ENCODE data around the gene HRH3.

HRH3 gene

DNA sequence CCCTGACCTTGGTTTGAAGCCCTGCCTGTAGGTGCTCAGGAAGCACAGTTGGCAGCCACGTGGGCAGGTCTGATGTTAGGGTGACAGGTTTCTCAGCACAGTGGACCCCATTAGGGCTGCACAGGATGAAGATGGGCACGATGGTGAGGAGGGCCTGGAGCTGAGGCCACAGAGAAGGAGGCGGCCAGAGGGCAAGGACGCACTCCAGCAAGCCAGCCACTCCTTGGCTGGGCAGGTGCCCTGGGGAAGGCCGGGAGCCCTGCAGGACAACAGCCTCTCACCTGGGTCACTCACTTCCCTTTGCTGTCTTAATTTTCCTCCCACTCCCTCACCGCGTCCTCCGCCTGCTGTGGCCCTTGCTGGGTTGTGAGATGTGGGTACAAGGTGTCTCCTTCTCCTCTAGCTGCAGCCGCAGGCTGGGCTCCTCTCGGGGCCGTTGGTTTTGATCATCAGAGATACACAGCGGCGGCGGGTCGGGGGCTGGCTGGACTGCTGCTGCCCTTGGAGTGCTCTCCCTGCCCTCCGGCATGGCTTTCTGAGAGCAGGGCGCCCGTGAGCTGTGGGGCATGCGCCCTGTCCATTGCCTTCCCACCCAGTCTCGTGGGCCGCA, 23.9 kb upstream of the HRH3 start:
- no peak for DNase-seq

GRCh38 chr20:62243106-62243505, 23.0 kb upstream of the HRH3 start:
- no peak for DNase-seq

- DNase-seq = no peak
Observed at GRCh38 chr20:62242176-62242575, 22.1 kb upstream of the HRH3 start.

GRCh38 chr20:62241506-62241905, 21.4 kb upstream of the HRH3 start:
- no peak for DNase-seq

DNA sequence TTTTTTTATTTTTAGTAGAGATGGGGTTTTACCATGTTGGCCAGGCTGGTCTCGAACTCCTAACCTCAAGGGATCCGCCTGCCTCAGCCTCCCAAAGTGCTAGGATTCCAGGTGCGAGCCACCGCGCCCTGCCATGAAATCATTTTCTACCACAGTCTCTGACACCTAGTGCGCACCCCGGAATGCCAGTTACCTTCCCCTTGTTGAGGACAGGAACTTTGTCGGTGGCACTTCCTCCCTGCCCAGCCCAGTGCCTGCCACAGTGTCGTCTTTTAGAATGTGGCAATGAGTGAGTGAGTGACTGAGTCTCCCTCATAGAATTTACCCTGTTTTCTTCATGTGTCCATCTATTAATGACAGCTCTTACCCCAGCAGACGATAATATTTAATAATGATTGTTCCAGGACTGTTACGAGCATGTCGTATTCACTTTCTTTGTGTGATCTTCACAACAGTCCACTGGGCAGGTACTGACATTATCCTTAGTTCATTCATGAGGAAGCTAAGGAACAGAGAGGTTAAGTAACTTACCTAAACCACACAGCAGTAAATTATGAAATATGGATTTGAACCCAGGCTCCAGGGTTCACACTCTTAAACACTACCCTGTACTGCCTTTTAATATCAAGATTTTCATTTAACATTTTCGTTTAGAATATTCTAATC, 20.1 kb upstream of the HRH3 start:
- DNase-seq = no peak

GRCh38 chr20:62239278-62239879, 19.3 kb upstream of the HRH3 start:
- DNase-seq = no peak

- DNase-seq = no peak
Observed at GRCh38 chr20:62238569-62239277, 18.6 kb upstream of the HRH3 start.

GRCh38 chr20:62237801-62238568, 17.9 kb upstream of the HRH3 start, which contains the start of gene OSBPL2:
TSS of gene OSBPL2 (plus strand) at chr20:62238521. CDS start at chr20:62256185, 17,664 bp downstream.
- DNase-seq = peak; percentile 99

- DNase-seq = no peak
Observed at GRCh38 chr20:62237514-62237800, 17.4 kb upstream of the HRH3 start.

DNA sequence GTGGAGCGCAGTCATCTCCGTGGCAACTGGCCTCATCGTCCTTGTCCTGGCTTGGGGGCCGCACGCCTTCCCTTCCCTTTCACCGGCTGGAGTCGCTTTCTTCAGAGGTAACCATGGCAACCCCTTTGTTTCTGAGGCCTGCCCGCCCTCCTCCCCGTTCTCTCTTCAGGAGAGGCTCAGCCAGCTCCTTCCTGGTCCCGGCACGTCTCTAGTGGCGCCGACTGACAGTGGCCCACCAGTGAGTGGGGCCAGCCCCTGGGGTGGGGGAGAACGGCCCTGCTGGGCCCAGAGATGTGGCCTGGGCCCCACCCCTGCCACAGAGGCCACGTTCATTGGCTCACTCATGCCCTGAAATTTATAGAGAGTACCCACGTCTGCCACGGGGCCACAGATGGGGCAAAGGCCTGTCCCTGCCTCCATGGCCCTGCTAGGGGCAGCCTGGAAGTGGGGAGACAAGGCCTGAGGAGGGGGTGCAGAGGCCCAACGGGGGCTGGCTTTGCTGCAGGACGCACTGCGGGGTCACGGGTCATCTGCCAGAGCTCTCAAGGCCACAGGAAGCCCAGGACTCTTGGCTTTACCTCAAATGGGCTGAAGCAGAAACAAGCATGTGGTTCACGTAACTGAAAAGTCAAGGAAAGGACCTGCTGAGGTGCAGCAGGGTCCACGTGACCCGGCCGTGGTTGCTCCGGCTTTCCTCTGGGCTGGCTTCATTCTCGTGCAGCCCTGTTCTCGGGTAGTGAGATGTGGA, 16.9 kb upstream of the HRH3 start:
- no peak for DNase-seq

- DNase-seq = no peak
Observed at GRCh38 chr20:62236200-62236599, 16.1 kb upstream of the HRH3 start.

- no peak for DNase-seq
Observed at GRCh38 chr20:62235777-62236157, 15.7 kb upstream of the HRH3 start.

DNA sequence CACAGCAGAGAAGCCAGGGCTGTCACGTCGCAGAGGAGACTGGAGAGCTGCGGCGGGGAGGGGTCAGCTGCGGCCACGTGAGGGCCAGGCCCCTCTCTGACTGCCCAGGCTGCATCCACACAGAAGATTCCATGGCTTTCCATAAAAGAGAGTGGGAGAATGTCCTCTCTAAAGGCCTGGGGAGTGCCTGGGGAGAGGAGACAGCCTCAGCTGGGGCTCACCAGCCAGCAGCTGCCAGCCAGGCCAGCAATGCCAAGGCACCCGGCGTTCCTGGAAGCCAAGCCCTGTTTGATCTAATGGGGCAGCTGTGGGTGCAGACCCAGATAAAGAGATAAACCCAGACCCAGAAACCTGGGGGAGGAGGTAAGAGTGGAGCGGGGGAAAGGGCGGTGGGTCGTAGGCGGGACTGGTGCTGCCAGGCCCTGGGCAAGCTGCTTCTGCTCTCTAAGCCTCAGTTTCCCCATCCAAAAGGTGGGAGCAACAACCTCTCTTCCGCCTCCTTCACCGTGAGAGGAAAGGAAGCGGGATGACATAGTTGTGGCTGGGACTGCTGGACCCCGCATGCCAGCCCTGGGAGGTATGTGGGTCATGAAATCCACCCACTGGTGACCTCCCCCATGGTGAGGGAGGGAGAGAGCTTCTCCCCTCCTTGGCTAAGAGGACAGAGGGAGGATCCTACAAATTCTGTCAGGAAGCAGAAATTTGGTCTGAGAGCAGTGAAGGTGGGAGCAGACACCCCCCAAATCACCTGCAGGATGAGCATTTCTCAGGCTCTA, 15.1 kb upstream of the HRH3 start:
- no peak for DNase-seq

DNA sequence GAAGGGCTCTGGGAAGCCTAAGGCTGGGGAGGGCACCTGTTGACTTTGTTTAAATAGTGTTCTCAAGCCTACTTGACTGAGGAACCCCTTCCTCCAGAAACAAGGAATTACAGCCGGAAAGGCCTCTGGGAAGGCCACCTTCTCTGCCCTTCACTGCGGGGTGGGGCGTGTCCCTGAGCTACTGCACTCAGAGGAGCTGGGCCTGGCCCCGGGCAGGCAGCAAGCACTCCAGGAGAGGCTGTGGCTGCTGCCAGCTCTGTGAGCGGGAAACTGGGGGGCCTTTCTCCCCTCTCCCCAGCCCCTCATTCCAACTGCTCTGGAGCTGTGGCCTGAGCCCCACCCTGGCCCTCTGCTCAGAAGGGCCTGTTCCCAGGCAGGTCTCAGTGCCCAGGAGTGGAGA, 14.3 kb upstream of the HRH3 start:
- no peak for DNase-seq

DNA sequence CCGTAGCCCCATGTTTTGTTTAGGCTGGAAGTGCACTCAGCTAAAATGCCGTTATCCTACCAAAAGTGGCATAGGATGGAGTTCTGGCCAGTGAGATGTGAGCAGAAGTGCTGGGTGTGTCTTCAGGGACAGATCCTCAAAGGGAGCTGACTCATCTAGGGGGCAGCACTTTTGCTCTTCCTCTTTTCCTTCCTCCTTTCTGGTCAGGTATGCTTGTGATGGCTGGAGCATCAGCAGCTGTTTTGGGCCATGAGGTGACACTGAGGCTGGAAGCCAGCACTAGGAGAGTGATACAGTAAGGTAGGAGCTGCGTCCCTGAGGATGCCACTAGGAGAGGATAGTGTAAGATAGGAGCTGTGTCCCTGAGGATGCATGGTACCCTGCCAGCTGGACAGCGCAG, 13.6 kb upstream of the HRH3 start:
- no peak for DNase-seq

- DNase-seq = no peak
Observed at GRCh38 chr20:62232770-62233645, 12.9 kb upstream of the HRH3 start.

- no peak for DNase-seq
Observed at GRCh38 chr20:62232194-62232593, 12.1 kb upstream of the HRH3 start.

- DNase-seq = no peak
Observed at GRCh38 chr20:62231292-62231691, 11.2 kb upstream of the HRH3 start.

DNA sequence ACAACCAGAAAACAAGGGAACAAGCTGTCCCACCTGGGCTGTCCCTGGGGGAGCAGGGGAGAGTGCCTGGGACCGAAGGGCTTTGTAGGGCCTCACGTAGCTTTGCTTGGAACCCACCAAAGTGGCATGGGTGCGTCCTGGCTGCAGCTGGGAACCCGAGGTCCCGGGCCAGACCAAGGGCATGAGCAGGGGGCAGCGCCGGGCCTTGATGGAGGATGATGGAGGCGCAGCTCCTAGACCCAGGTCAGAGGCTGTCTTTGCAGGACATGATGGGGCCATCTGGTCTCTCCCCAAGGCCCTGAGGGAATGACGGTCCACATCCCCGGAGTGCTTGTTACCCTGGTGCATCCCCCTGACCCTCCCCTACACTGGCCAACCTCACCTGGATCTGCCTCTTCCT, 10.6 kb upstream of the HRH3 start:
- DNase-seq = no peak

DNA sequence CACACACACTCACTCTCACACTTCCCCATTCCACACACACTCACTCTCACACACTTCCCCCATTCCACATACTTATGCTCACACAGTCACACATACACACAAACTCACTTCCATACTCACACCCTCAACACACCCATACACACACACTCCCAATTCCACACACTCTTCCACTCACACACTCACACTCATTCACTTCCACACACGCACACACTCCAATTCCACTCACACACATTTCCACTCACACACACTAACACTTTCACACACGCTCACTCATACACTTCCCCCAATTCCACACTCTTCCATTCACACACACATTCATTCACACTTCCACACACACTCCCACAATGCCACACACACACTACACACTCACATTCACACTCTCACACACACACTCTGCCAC, 10.2 kb upstream of the HRH3 start:
- no peak for DNase-seq

- no peak for DNase-seq
Observed at GRCh38 chr20:62229667-62230066, 9.6 kb upstream of the HRH3 start.

Data from activated gamma-delta T cell (primary cell).